ENCODE results near the gene LTBP2.

Gene LTBP2

GRCh38 chr14:74500417-74501134 is 111.5 kb downstream of the LTBP2 start:
- Histone ChIP-seq H3K9me3 (ENCODE audit: control extremely low read depth in 1 of 5, control insufficient read depth in 4 of 5, insufficient read depth in 2 of 5, low read depth in 1 of 5, low read length in 4 of 5) (no peaks in the 10 kb centered on the region), H3K4me3 (ENCODE audit: control insufficient read depth in 1 of 7, extremely low read depth in 1 of 7, insufficient read depth in 4 of 7, low read depth in 2 of 7, low read length in 6 of 7) (no peak overlapping the region), H3K36me3 (ENCODE audit: control insufficient read depth in 4 of 4, insufficient read depth in 4 of 4, low read length in 3 of 4) (peaks cover 0 to 6% (median 0%) of the 10 kb centered on the region in 4 experiments), H3K4me1 (ENCODE audit: control extremely low read depth in 1 of 4, control insufficient read depth in 4 of 4, insufficient read depth in 4 of 4, low read length in 3 of 4) (peaks cover 0 to 8% (median 4%) of the 10 kb centered on the region in 4 experiments), H3K27ac (ENCODE audit: insufficient read depth in 1 of 2, low read depth in 1 of 2, low read length in 2 of 2, poor library complexity in 1 of 2, severe bottlenecking in 2 of 2) (no peak overlapping the region), H3K27me3 (replicated peaks in 2 of 5; ENCODE audit: control insufficient read depth in 4 of 5, insufficient read depth in 5 of 5, low read length in 4 of 5) (no peaks in the 10 kb centered on the region)
- ChIA-PET POLR2A (no interaction called here), CTCF (interaction anchor here (0.7 to 2.2 kb wide), 7 partner anchors 10 to 783 kb away, joined by 3 to 7 read pairs (median 3); no protein-coding TSS in a partner anchor)
- WGBS (ENCODE audit: insufficient coverage) = 92% methylated on average over 8 of the region's 10 CpGs
- DNase-seq = no peak

GRCh38 chr14:74495356-74495755 is 116.7 kb downstream of the LTBP2 start:
- peak in 2 of 3 donors; percentile 43 to 65 for DNase-seq
- POLR2A ChIA-PET = no interaction called here
- H3K36me3 ChIP-seq (ENCODE audit: control insufficient read depth in 4 of 4, insufficient read depth in 4 of 4, low read length in 3 of 4) = peaks cover 0 to 6% (median under 1%) of the 10 kb centered on the region in 4 experiments
- WGBS (ENCODE audit: insufficient coverage) = 20% methylated on average over 1 of the region's 2 CpGs
- H3K27ac ChIP-seq (ENCODE audit: insufficient read depth in 1 of 2, low read depth in 1 of 2, low read length in 2 of 2, poor library complexity in 1 of 2, severe bottlenecking in 2 of 2) = no peak overlapping the region
- no peaks in the 10 kb centered on the region for H3K9me3 ChIP-seq (ENCODE audit: control extremely low read depth in 1 of 5, control insufficient read depth in 4 of 5, insufficient read depth in 2 of 5, low read depth in 1 of 5, low read length in 4 of 5)
- CTCF ChIA-PET = interaction anchor here (1.0 to 1.1 kb wide), 3 partner anchors 14 to 132 kb away, joined by 3 to 4 read pairs (median 3); no protein-coding TSS in a partner anchor
- peaks cover 15 to 36% (median 33%) of the 10 kb centered on the region in 4 experiments for H3K4me1 ChIP-seq (ENCODE audit: control extremely low read depth in 1 of 4, control insufficient read depth in 4 of 4, insufficient read depth in 4 of 4, low read length in 3 of 4)
- H3K27me3 ChIP-seq (replicated peaks in 2 of 5; ENCODE audit: control insufficient read depth in 4 of 5, insufficient read depth in 5 of 5, low read length in 4 of 5) = no peaks in the 10 kb centered on the region
- peak overlapping the region in 1 of 7 experiments; percentile 27 for H3K4me3 ChIP-seq (ENCODE audit: control insufficient read depth in 1 of 7, extremely low read depth in 1 of 7, insufficient read depth in 4 of 7, low read depth in 2 of 7, low read length in 6 of 7)

- peak within 1 kb of the TSS; percentile 62 to 87 for H3K27ac ChIP-seq (ENCODE audit: insufficient read depth in 1 of 2, low read depth in 1 of 2, low read length in 2 of 2, poor library complexity in 1 of 2, severe bottlenecking in 2 of 2)
- peak within 1 kb of the TSS; percentile 82 to 99 (median 94) for H3K4me3 ChIP-seq (ENCODE audit: control insufficient read depth in 1 of 7, extremely low read depth in 1 of 7, insufficient read depth in 4 of 7, low read depth in 2 of 7, low read length in 6 of 7)
- H3K9me3 ChIP-seq (ENCODE audit: control extremely low read depth in 1 of 5, control insufficient read depth in 4 of 5, insufficient read depth in 2 of 5, low read depth in 1 of 5, low read length in 4 of 5) = no peaks in the 10 kb centered on the region
- WGBS (ENCODE audit: insufficient coverage) = 1% methylated on average over 44 of the region's 73 CpGs
- peaks cover 18 to 41% (median 37%) of the 10 kb centered on the region in 4 experiments for H3K4me1 ChIP-seq (ENCODE audit: control extremely low read depth in 1 of 4, control insufficient read depth in 4 of 4, insufficient read depth in 4 of 4, low read length in 3 of 4)
- H3K27me3 ChIP-seq (replicated peaks in 2 of 5; ENCODE audit: control insufficient read depth in 4 of 5, insufficient read depth in 5 of 5, low read length in 4 of 5) = no peaks in the 10 kb centered on the region
- CTCF ChIA-PET = interaction anchor here (0.7 to 2.3 kb wide), 6 partner anchors 12 to 309 kb away, joined by 3 to 6 read pairs (median 4); no protein-coding TSS in a partner anchor
- H3K36me3 ChIP-seq (ENCODE audit: control insufficient read depth in 4 of 4, insufficient read depth in 4 of 4, low read length in 3 of 4) = peaks cover 0 to 6% (median under 1%) of the 10 kb centered on the region in 4 experiments
- POLR2A ChIA-PET = interaction anchor here (0.6 to 0.7 kb wide), 2 partner anchors 409 to 429 kb away, joined by 3 read pairs; partner anchors contain the start of gene LIN52
- DNase-seq = peak; percentile 98 to 99 (median 99)
These were observed 118.4 kb downstream of the LTBP2 start, which contains the start of gene ISCA2 for GRCh38 chr14:74493343-74494261. ISCA2 (plus strand) TSS chr14:74493765; CDS start chr14:74493775, 10 bp downstream.

GRCh38 chr14:74492776-74493342 is 119.2 kb downstream of the LTBP2 start, which contains the start of gene NPC2:
NPC2 (minus strand) TSS chr14:74493305; CDS start chr14:74493274, 31 bp downstream.
- Histone ChIP-seq H3K36me3 (ENCODE audit: control insufficient read depth in 4 of 4, insufficient read depth in 4 of 4, low read length in 3 of 4) (peaks cover 0 to 8% (median under 1%) of the 10 kb centered on the region in 4 experiments), H3K4me3 (ENCODE audit: control insufficient read depth in 1 of 7, extremely low read depth in 1 of 7, insufficient read depth in 4 of 7, low read depth in 2 of 7, low read length in 6 of 7) (peak within 1 kb of the TSS; percentile 82 to 99 (median 94)), H3K27me3 (replicated peaks in 2 of 5; ENCODE audit: control insufficient read depth in 4 of 5, insufficient read depth in 5 of 5, low read length in 4 of 5) (no peaks in the 10 kb centered on the region), H3K9me3 (ENCODE audit: control extremely low read depth in 1 of 5, control insufficient read depth in 4 of 5, insufficient read depth in 2 of 5, low read depth in 1 of 5, low read length in 4 of 5) (no peaks in the 10 kb centered on the region), H3K27ac (ENCODE audit: insufficient read depth in 1 of 2, low read depth in 1 of 2, low read length in 2 of 2, poor library complexity in 1 of 2, severe bottlenecking in 2 of 2) (peak within 1 kb of the TSS; percentile 62 to 87), H3K4me1 (ENCODE audit: control extremely low read depth in 1 of 4, control insufficient read depth in 4 of 4, insufficient read depth in 4 of 4, low read length in 3 of 4) (peaks cover 18 to 43% (median 38%) of the 10 kb centered on the region in 4 experiments)
- CTCF ChIA-PET = interaction anchor here (0.7 to 2.3 kb wide), 6 partner anchors 11 to 309 kb away, joined by 3 to 6 read pairs (median 4); no protein-coding TSS in a partner anchor
- POLR2A ChIA-PET = interaction anchor here (0.6 kb wide), 1 partner anchor 408 kb away, joined by 3 read pairs; the partner anchor contains the start of gene LIN52
- WGBS (ENCODE audit: insufficient coverage) = under 1% methylated on average over 32 of the region's 35 CpGs
- peak in 1 of 3 donors; percentile 40 for DNase-seq

- no peaks in the 10 kb centered on the region for H3K27me3 ChIP-seq (replicated peaks in 2 of 5; ENCODE audit: control insufficient read depth in 4 of 5, insufficient read depth in 5 of 5, low read length in 4 of 5)
- peak overlapping the region; percentile 62 to 99 (median 93) for H3K4me3 ChIP-seq (ENCODE audit: control insufficient read depth in 1 of 7, extremely low read depth in 1 of 7, insufficient read depth in 4 of 7, low read depth in 2 of 7, low read length in 6 of 7)
- peaks cover 0 to 12% (median under 1%) of the 10 kb centered on the region in 4 experiments for H3K36me3 ChIP-seq (ENCODE audit: control insufficient read depth in 4 of 4, insufficient read depth in 4 of 4, low read length in 3 of 4)
- DNase-seq = peak; percentile 47 to 63 (median 57)
- 2% methylated on average over 17 of the region's 20 CpGs for WGBS (ENCODE audit: insufficient coverage)
- peaks cover 18 to 43% (median 38%) of the 10 kb centered on the region in 4 experiments for H3K4me1 ChIP-seq (ENCODE audit: control extremely low read depth in 1 of 4, control insufficient read depth in 4 of 4, insufficient read depth in 4 of 4, low read length in 3 of 4)
- peak overlapping the region; percentile 48 to 83 for H3K27ac ChIP-seq (ENCODE audit: insufficient read depth in 1 of 2, low read depth in 1 of 2, low read length in 2 of 2, poor library complexity in 1 of 2, severe bottlenecking in 2 of 2)
- POLR2A ChIA-PET = no interaction called here
- no peaks in the 10 kb centered on the region for H3K9me3 ChIP-seq (ENCODE audit: control extremely low read depth in 1 of 5, control insufficient read depth in 4 of 5, insufficient read depth in 2 of 5, low read depth in 1 of 5, low read length in 4 of 5)
- CTCF ChIA-PET = interaction anchor here (0.7 to 3.4 kb wide), 7 partner anchors 10 to 131 kb away, joined by 3 to 14 read pairs (median 3); no protein-coding TSS in a partner anchor
These were observed 119.9 kb downstream of the LTBP2 start for GRCh38 chr14:74491956-74492775.

All from common myeloid progenitor, CD34-positive (primary cell).